HEK293T (cell line): ENCODE measurements around the gene FOXK2.

Experiments
- CTCF ChIA-PET: fragments of 350-600 bp; formaldehyde crosslinking; extraction: SDS; loops from one replicate; lab custom pipeline; 2021; ENCODE audit warnings: antibody characterized with exemption, inconsistent platforms; lab: Yijun Ruan, JAX
- POLR2A ChIA-PET: fragments of 350-600 bp; formaldehyde crosslinking; extraction: SDS; loops from one replicate; lab custom pipeline; 2020; ENCODE audit warnings: antibody characterized with exemption, inconsistent platforms; lab: Yijun Ruan, JAX
- DNase-seq: peaks from one replicate; pipeline ENCODE4 v3.0.0; 2012; ENCODE audit warnings: mixed read lengths; ENCODE audit errors: extremely low spot score
- ARNT ChIP-seq: fragments of 450-650 bp; IDR thresholded peaks from 2 replicates; pipeline ENCODE4 v1.6.1; 2017; ENCODE audit warnings: mild to moderate bottlenecking
- BHLHE40 ChIP-seq: fragments of 450-650 bp; IDR thresholded peaks from 2 replicates; pipeline ENCODE4 v1.6.1; 2016; ENCODE audit warnings: mild to moderate bottlenecking, moderate library complexity, borderline replicate concordance
- CTBP1 ChIP-seq: fragments of 450-650 bp; IDR thresholded peaks from 2 replicates; pipeline ENCODE4 v1.6.1; 2016; ENCODE audit warnings: borderline replicate concordance
- ELF4 ChIP-seq: fragments of 450-650 bp; IDR thresholded peaks from 2 replicates; pipeline ENCODE4 v1.6.1; 2017; ENCODE audit warnings: antibody characterized with exemption
- FOXA1 ChIP-seq: fragments of 450-650 bp; IDR thresholded peaks from 2 replicates; pipeline ENCODE4 v1.6.1; 2016; ENCODE audit warnings: mild to moderate bottlenecking
- FOXK2 ChIP-seq: fragments of 450-650 bp; IDR thresholded peaks from 2 replicates; pipeline ENCODE4 v1.6.1; 2016; ENCODE audit warnings: mild to moderate bottlenecking
- FOXM1 ChIP-seq: fragments of 450-650 bp; IDR thresholded peaks from 2 replicates; pipeline ENCODE4 v1.6.1; 2017; ENCODE audit warnings: mild to moderate bottlenecking, borderline replicate concordance
- HDGF ChIP-seq: fragments of 450-650 bp; IDR thresholded peaks from 2 replicates; pipeline ENCODE4 v1.6.1; 2017; ENCODE audit warnings: antibody characterized with exemption, borderline replicate concordance
- L3MBTL2 ChIP-seq: fragments of 450-650 bp; conservative IDR thresholded peaks from 2 replicates; pipeline ENCODE4 v1.6.1; 2016; ENCODE audit warnings: mild to moderate bottlenecking
- LEF1 ChIP-seq: fragments of 450-650 bp; IDR thresholded peaks from 2 replicates; pipeline ENCODE4 v1.6.1; 2017; ENCODE audit warnings: mild to moderate bottlenecking, borderline replicate concordance
- NFRKB ChIP-seq: fragments of 450-650 bp; IDR thresholded peaks from 2 replicates; pipeline ENCODE4 v1.6.1; 2016; ENCODE audit warnings: mild to moderate bottlenecking, moderate library complexity
- PKNOX1 ChIP-seq: fragments of 450-650 bp; IDR thresholded peaks from 2 replicates; pipeline ENCODE4 v1.6.1; 2016
- SP1 ChIP-seq: fragments of 450-650 bp; IDR thresholded peaks from 2 replicates; pipeline ENCODE4 v1.6.1; 2017
- SUZ12 ChIP-seq: fragments of 450-650 bp; IDR thresholded peaks from 2 replicates; pipeline ENCODE4 v1.6.1; 2016; ENCODE audit warnings: mild to moderate bottlenecking
- TARDBP ChIP-seq: fragments of 450-650 bp; IDR thresholded peaks from 2 replicates; pipeline ENCODE4 v1.6.1; 2016
- ZNF384 ChIP-seq: fragments of 450-650 bp; IDR thresholded peaks from 2 replicates; pipeline ENCODE4 v1.6.1; 2016

The FOXK2 gene

GRCh38 chr17:82615084-82616020, 95.8 kb downstream of the FOXK2 start:
- no peak for DNase-seq
- POLR2A ChIA-PET: no interaction called here
- CTCF ChIA-PET: no interaction called here
- TF ChIP-seq FOXK2 (no peak), SP1 (no peak), PKNOX1 (no peak), FOXA1 (no peak), FOXM1 (no peak), TARDBP (no peak), L3MBTL2 (no peak), HDGF (no peak)

GRCh38 chr17:82616021-82616711, 96.6 kb downstream of the FOXK2 start:
- no peak for TF ChIP-seq FOXA1
- no peak for TF ChIP-seq FOXM1
- TF ChIP-seq CTBP1: no peak
- no peak for TF ChIP-seq HDGF
- no peak for TF ChIP-seq ELF4
- TF ChIP-seq LEF1: no peak
- TF ChIP-seq NFRKB: no peak
- TF ChIP-seq TARDBP: no peak
- no peak for TF ChIP-seq PKNOX1
- TF ChIP-seq L3MBTL2: no peak
- TF ChIP-seq BHLHE40: no peak
- no peak for DNase-seq
- CTCF ChIA-PET: no interaction called here
- POLR2A ChIA-PET: no interaction called here

GRCh38 chr17:82619211-82619610, 99.7 kb downstream of the FOXK2 start:
- CTCF ChIA-PET: interaction anchor here (0.6 kb wide), 1 partner anchor 181 kb away, joined by 3 read pairs; no protein-coding TSS in a partner anchor
- no peak for DNase-seq
- POLR2A ChIA-PET: no interaction called here
- no peak for TF ChIP-seq HDGF
- no peak for TF ChIP-seq ELF4

GRCh38 chr17:82619641-82620040, 100.1 kb downstream of the FOXK2 start:
- DNase-seq: no peak
- no peak for TF ChIP-seq SUZ12
- no peak for TF ChIP-seq BHLHE40
- no peak for TF ChIP-seq NFRKB
- no peak for TF ChIP-seq HDGF
- no peak for TF ChIP-seq CTBP1
- TF ChIP-seq SP1: no peak
- ChIA-PET CTCF (interaction anchor here (0.6 kb wide), 1 partner anchor 181 kb away, joined by 3 read pairs; no protein-coding TSS in a partner anchor), POLR2A (no interaction called here)

GRCh38 chr17:82623707-82624106, 104.2 kb downstream of the FOXK2 start:
- CTCF ChIA-PET: no interaction called here
- no peak for TF ChIP-seq ZNF384
- no peak for DNase-seq
- POLR2A ChIA-PET: no interaction called here

GRCh38 chr17:82627405-82627804, 107.9 kb downstream of the FOXK2 start:
- POLR2A ChIA-PET: no interaction called here
- no peak for TF ChIP-seq BHLHE40
- no peak for TF ChIP-seq FOXM1
- TF ChIP-seq ZNF384: no peak
- no peak for TF ChIP-seq CTBP1
- no peak for TF ChIP-seq FOXA1
- no peak for TF ChIP-seq L3MBTL2
- no peak for TF ChIP-seq PKNOX1
- no peak for TF ChIP-seq LEF1
- TF ChIP-seq ARNT: no peak
- TF ChIP-seq TARDBP: no peak
- no peak for TF ChIP-seq NFRKB
- no peak for TF ChIP-seq HDGF
- no peak for DNase-seq
- CTCF ChIA-PET: no interaction called here

- POLR2A ChIA-PET: no interaction called here
- CTCF ChIA-PET: no interaction called here
- no peak for TF ChIP-seq L3MBTL2
- TF ChIP-seq ARNT: no peak
- TF ChIP-seq NFRKB: no peak
- no peak for TF ChIP-seq SP1
- TF ChIP-seq ELF4: no peak
- TF ChIP-seq TARDBP: no peak
- TF ChIP-seq PKNOX1: no peak
- no peak for TF ChIP-seq FOXM1
- no peak for TF ChIP-seq HDGF
- TF ChIP-seq FOXK2: no peak
- no peak for TF ChIP-seq CTBP1
- TF ChIP-seq ZNF384: no peak
- no peak for TF ChIP-seq SUZ12
- no peak for TF ChIP-seq BHLHE40
- no peak for TF ChIP-seq LEF1
- no peak for TF ChIP-seq FOXA1
- DNase-seq: no peak
These were observed 110.2 kb downstream of the FOXK2 start for GRCh38 chr17:82629748-82630147.
